Neural progenitor cell (in vitro differentiated cells): Measurements from ENCODE around the gene CYB561D1. TPM values are rescaled to one million over a fixed set of nuclear protein-coding genes. Genes with fewer than 3 reads are reported as not detected.

ENCODE experiments used
- DNase-seq: peaks from one replicate; pipeline ENCODE4 v3.0.0-alpha.2; 2016; ENCODE audit warnings: low spot score
- H2AFZ ChIP-seq: fragments of 200-600 bp; sonication (generic); replicated peaks from 2 replicates; pipeline ENCODE4 v1.6.1; 2016; ENCODE audit warnings: antibody characterized with exemption
- H3F3A ChIP-seq: fragments of 200-600 bp; sonication (generic); 2 replicates; pipeline ENCODE4 v1.6.1; 2016; ENCODE audit warnings: antibody characterized with exemption, low read depth
- H3K27ac ChIP-seq: fragments of 200-600 bp; sonication (generic); 2 replicates; pipeline ENCODE4 v1.5.1; 2016; ENCODE audit warnings: mild to moderate bottlenecking
- H3K27me3 ChIP-seq: fragments of 200-600 bp; sonication (generic); 2 replicates; pipeline ENCODE4 v1.6.1; 2016; ENCODE audit warnings: mild to moderate bottlenecking, moderate library complexity
- H3K36me3 ChIP-seq: fragments of 200-600 bp; sonication (generic); 2 replicates; pipeline ENCODE4 v1.5.1; 2016
- H3K4me1 ChIP-seq: fragments of 200-600 bp; sonication (generic); 2 replicates; pipeline ENCODE4 v1.6.1; 2016; ENCODE audit warnings: mixed run types
- H3K4me2 ChIP-seq: fragments of 200-600 bp; sonication (generic); 2 replicates; pipeline ENCODE4 v1.6.1; 2016
- H3K4me3 ChIP-seq: fragments of 200-600 bp; sonication (generic); 2 replicates; pipeline ENCODE4 v1.5.1; 2016
- H3K79me2 ChIP-seq: fragments of 200-600 bp; sonication (generic); 2 replicates; pipeline ENCODE4 v1.6.1; 2016; ENCODE audit warnings: low read depth
- H3K9ac ChIP-seq: fragments of 200-600 bp; sonication (generic); 2 replicates; pipeline ENCODE4 v1.6.1; 2016
- H3K9me3 ChIP-seq: fragments of 200-600 bp; sonication (generic); 2 replicates; pipeline ENCODE4 v1.5.1; 2016; ENCODE audit warnings: low read depth
- H4K20me1 ChIP-seq: fragments of 200-600 bp; sonication (generic); 2 replicates; pipeline ENCODE4 v1.6.1; 2016; ENCODE audit warnings: low read depth
- H3K27ac Mint-ChIP-seq: 3 replicates; pipeline ENCODE4 v1.8.0; 2021; ENCODE audit warnings: mixed read lengths
- H3K27me3 Mint-ChIP-seq: 2 replicates; pipeline ENCODE4 v1.8.0; 2022; ENCODE audit warnings: low read depth, mild to moderate bottlenecking, inconsistent platforms, moderate library complexity, mixed read lengths; ENCODE audit not compliant: insufficient read depth
- H3K36me3 Mint-ChIP-seq: 3 replicates; pipeline ENCODE4 v1.8.0; 2021; ENCODE audit warnings: mixed read lengths
- H3K4me1 Mint-ChIP-seq: 3 replicates; pipeline ENCODE4 v1.8.0; 2021; ENCODE audit warnings: mixed read lengths
- H3K4me3 Mint-ChIP-seq: 3 replicates; pipeline ENCODE4 v1.8.0; 2021; ENCODE audit warnings: mild to moderate bottlenecking, moderate library complexity, mixed read lengths
- H3K9me3 Mint-ChIP-seq: 3 replicates; pipeline ENCODE4 v1.8.0; 2020; ENCODE audit warnings: mixed read lengths
- EZH2 ChIP-seq: fragments of 200-600 bp; sonication (generic); IDR thresholded peaks from 2 replicates; pipeline ENCODE4 v1.6.1; 2017; ENCODE audit warnings: antibody characterized with exemption, mild to moderate bottlenecking, moderate library complexity
- EZH2phosphoT487 ChIP-seq: fragments of 200-600 bp; sonication (generic); IDR thresholded peaks from 2 replicates; pipeline ENCODE4 v1.6.1; 2017; ENCODE audit warnings: antibody characterized with exemption
- total RNA-seq: library from RNA; depleted of rRNA; stranded (reverse); fragments of >200 nt; gene quantifications from 2 replicates; pipeline ENCODE4 v1.2.3, GENCODE V29; 2015; ENCODE audit warnings: low replicate concordance
- TF ChIP-seq, protein P1 (sequence below): fragments of 200-600 bp; sonication (generic); IDR thresholded peaks from 2 replicates; pipeline ENCODE4 v1.5.1; 2017; ENCODE audit warnings: antibody characterized with exemption, mild to moderate bottlenecking

The CYB561D1 gene
- total RNA-seq, 1 donor from 2014 or later = 4.3 TPM

DNA sequence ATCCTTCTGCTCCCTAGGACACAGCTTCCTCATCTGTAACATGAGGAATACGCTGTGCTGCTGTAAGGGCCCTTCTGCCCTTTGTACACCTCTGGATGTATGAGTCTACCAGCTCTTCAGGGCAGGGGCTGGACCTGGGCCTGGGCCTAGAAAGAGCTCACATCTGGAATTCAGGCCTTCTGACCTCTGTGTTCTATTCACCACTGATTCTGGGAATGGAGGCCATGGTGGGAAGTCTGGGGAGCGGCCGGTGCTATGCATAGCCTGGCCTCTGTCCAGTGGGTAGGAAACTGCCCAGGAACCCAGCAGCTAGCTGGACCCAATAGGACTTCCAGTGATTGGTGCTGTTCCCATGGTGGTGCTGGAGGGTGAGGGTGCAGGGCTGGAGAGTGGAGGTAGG lies 34.8 kb downstream of the CYB561D1 start:
- Mint-ChIP-seq H3K27ac (no peak overlapping the region), H3K36me3 (no peaks in the 10 kb centered on the region), H3K9me3 (no peaks in the 10 kb centered on the region), H3K27me3 (peaks cover 7% of the 10 kb centered on the region), H3K4me3 (no peak overlapping the region), H3K4me1 (peaks cover 30% of the 10 kb centered on the region)
- peaks cover 5% of the 10 kb centered on the region for H3F3A ChIP-seq
- no peak overlapping the region for H3K9ac ChIP-seq
- no peak overlapping the region for H3K4me3 ChIP-seq
- no peak overlapping the region for H3K27ac ChIP-seq
- no peaks in the 10 kb centered on the region for H3K79me2 ChIP-seq
- no peak for DNase-seq
- no peaks in the 10 kb centered on the region for H3K36me3 ChIP-seq
- no peak overlapping the region for H2AFZ ChIP-seq
- TF ChIP-seq, protein P1, sequence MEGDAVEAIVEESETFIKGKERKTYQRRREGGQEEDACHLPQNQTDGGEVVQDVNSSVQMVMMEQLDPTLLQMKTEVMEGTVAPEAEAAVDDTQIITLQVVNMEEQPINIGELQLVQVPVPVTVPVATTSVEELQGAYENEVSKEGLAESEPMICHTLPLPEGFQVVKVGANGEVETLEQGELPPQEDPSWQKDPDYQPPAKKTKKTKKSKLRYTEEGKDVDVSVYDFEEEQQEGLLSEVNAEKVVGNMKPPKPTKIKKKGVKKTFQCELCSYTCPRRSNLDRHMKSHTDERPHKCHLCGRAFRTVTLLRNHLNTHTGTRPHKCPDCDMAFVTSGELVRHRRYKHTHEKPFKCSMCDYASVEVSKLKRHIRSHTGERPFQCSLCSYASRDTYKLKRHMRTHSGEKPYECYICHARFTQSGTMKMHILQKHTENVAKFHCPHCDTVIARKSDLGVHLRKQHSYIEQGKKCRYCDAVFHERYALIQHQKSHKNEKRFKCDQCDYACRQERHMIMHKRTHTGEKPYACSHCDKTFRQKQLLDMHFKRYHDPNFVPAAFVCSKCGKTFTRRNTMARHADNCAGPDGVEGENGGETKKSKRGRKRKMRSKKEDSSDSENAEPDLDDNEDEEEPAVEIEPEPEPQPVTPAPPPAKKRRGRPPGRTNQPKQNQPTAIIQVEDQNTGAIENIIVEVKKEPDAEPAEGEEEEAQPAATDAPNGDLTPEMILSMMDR = no peak
- no peak for TF ChIP-seq EZH2
- no peak for TF ChIP-seq EZH2phosphoT487
- H4K20me1 ChIP-seq = no peaks in the 10 kb centered on the region
- H3K4me2 ChIP-seq = no peak overlapping the region
- H3K9me3 ChIP-seq = no peaks in the 10 kb centered on the region
- H3K4me1 ChIP-seq = peaks cover 15% of the 10 kb centered on the region
- H3K27me3 ChIP-seq = peaks cover 4% of the 10 kb centered on the region

DNA sequence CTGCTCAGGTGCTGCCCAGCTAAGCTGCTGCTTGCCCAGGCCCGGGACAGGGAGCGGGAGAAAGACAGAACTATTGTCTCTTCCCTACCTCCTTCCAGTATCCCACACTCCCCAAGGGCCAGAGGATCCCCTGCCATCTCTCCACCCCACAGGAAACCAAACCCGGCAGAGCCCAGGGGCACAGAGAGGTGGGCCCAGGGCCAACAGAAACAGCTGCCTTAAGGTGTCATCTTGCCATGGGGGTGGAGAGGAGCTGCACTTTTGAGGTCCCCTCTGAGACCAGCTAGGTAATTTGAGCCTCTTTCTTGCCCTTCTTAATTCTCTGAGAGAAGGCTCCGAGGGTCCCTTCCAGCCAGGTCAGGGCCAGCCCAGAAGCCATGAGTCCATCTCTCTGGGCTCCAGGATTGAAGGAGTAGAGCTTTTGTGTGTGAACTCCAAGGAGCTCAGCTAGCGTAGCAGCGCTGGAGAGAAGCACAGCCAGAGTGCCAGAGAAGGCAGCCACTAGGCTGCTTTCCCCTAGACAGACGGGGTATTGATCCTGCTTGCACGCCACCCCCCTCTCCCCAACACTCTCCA lies 36.1 kb downstream of the CYB561D1 start:
- H3K9me3 ChIP-seq = no peaks in the 10 kb centered on the region
- no peaks in the 10 kb centered on the region for H4K20me1 ChIP-seq
- no peak for DNase-seq
- TF ChIP-seq EZH2 (no peak), EZH2phosphoT487 (no peak)
- TF ChIP-seq, protein P1 = no peak
- no peak overlapping the region for H3K9ac ChIP-seq
- Mint-ChIP-seq H3K27me3 (peaks cover 7% of the 10 kb centered on the region), H3K4me3 (no peak overlapping the region), H3K9me3 (no peaks in the 10 kb centered on the region), H3K27ac (no peak overlapping the region), H3K36me3 (no peaks in the 10 kb centered on the region), H3K4me1 (peaks cover 30% of the 10 kb centered on the region)
- peak overlapping the region; percentile 45 for H3K4me2 ChIP-seq
- H3K27ac ChIP-seq = no peak overlapping the region
- H3K4me3 ChIP-seq = no peak overlapping the region
- H3F3A ChIP-seq = peaks cover 5% of the 10 kb centered on the region
- H3K4me1 ChIP-seq = peaks cover 15% of the 10 kb centered on the region
- no peaks in the 10 kb centered on the region for H3K79me2 ChIP-seq
- no peaks in the 10 kb centered on the region for H3K27me3 ChIP-seq
- peak overlapping the region; percentile 64 for H2AFZ ChIP-seq
- H3K36me3 ChIP-seq = no peaks in the 10 kb centered on the region

DNA sequence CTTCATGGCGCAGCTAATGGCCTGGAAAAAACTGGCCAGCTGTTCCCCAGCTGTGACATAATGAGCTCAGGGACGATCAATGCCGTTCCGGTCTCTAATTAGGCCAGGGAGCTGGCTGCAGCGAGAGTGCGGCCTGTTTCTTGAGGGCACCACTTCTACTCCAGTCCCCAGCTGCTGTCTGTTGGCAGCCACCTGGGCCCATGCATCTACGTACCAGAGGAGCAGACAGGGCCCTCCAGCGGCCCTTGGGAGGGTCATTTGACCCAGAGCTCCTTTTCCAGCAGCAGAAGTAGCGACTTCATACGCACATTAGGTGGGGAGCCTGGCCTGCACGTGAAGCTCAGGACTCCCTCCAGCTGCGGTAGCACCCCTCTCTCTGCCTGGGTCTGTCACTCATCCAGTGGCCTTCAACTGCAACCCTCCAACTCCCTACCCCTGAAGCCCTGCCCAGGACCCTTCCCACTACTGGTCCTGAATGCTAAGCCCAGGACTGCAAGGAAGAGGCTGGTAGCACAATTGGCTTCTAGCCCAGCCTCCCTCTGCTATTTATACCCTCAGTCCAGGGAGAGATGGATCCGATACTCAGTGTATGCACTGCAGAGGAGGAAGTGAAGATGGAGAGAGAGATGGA lies 36.7 kb downstream of the CYB561D1 start:
- H3K4me3 Mint-ChIP-seq = no peak overlapping the region
- Histone ChIP-seq H3K36me3 (no peaks in the 10 kb centered on the region), H2AFZ (no peak overlapping the region), H3F3A (peaks cover 5% of the 10 kb centered on the region), H3K4me2 (peak overlapping the region; percentile 45), H3K4me1 (peaks cover 18% of the 10 kb centered on the region), H3K27ac (no peak overlapping the region), H3K4me3 (no peak overlapping the region), H3K9ac (no peak overlapping the region), H3K9me3 (no peaks in the 10 kb centered on the region), H3K27me3 (no peaks in the 10 kb centered on the region), H3K79me2 (no peaks in the 10 kb centered on the region), H4K20me1 (no peaks in the 10 kb centered on the region)
- H3K9me3 Mint-ChIP-seq = no peaks in the 10 kb centered on the region
- TF ChIP-seq EZH2phosphoT487 (no peak), EZH2 (no peak)
- TF ChIP-seq, protein P1 = no peak
- H3K4me1 Mint-ChIP-seq = peaks cover 36% of the 10 kb centered on the region
- DNase-seq = peak; percentile 57
- H3K36me3 Mint-ChIP-seq = no peaks in the 10 kb centered on the region
- H3K27ac Mint-ChIP-seq = no peak overlapping the region
- H3K27me3 Mint-ChIP-seq = peaks cover 9% of the 10 kb centered on the region
